H1 (cell line): ENCODE measurements around the gene ZNF618. TPM values are rescaled to one million over a fixed set of nuclear protein-coding genes. Genes with fewer than 3 reads are reported as not detected.

Experiments
- CTCF ChIA-PET: fragments of 300-600 bp; sonication (Branson Sonifier 250); formaldehyde crosslinking; loops from one replicate; lab custom pipeline; 2021; ENCODE audit not compliant: partially characterized antibody; lab: Charles Lee
- POLR2A ChIA-PET: fragments of 300-600 bp; sonication (Branson Sonifier 250); formaldehyde crosslinking; loops from one replicate; lab custom pipeline; 2021; ENCODE audit warnings: inconsistent platforms; ENCODE audit not compliant: partially characterized antibody; lab: Charles Lee
- DNase-seq, 2 experiments: peaks; one replicate each; pipeline versions ENCODE4 v3.0.0 to v3.0.0-alpha.2; 2010 to 2022; ENCODE audit warnings: low spot score in 2 of 2, low read depth in 1 of 2, mixed read lengths in 1 of 2
- FAIRE-seq: peaks from 2 replicates; lab custom pipeline; 2011; peaks lifted over from hg19 to GRCh38; lab: Jason Lieb, UNC
- H2AFZ ChIP-seq: 2 replicates; pipeline ENCODE4 v1.8.1; 2012; ENCODE audit warnings: low read length, inconsistent platforms
- H2AK5ac ChIP-seq: 2 replicates; pipeline ENCODE4 v1.6.1; 2013; ENCODE audit warnings: low read depth, low read length
- H2BK120ac ChIP-seq: replicated peaks from 2 replicates; pipeline ENCODE3; 2013; ENCODE audit warnings: low read depth, low read length, inconsistent platforms
- H2BK12ac ChIP-seq: 2 replicates; pipeline ENCODE4 v1.6.1; 2013; ENCODE audit warnings: low read depth, low read length
- H2BK15ac ChIP-seq: 2 replicates; pipeline ENCODE4 v1.6.1; 2013; ENCODE audit warnings: low read length
- H2BK20ac ChIP-seq: 2 replicates; pipeline ENCODE4 v1.6.1; 2013; ENCODE audit warnings: low read length
- H2BK5ac ChIP-seq: 2 replicates; pipeline ENCODE4 v1.6.1; 2013; ENCODE audit warnings: low read depth, low read length
- H3K14ac ChIP-seq: 2 replicates; pipeline ENCODE4 v1.6.1; 2013; ENCODE audit warnings: inconsistent platforms; ENCODE audit not compliant: insufficient read length
- H3K18ac ChIP-seq: 2 replicates; pipeline ENCODE4 v1.6.1; 2013; ENCODE audit warnings: low read length; ENCODE audit errors: extremely low read depth
- H3K23ac ChIP-seq: 2 replicates; pipeline ENCODE4 v1.6.1; 2013; ENCODE audit warnings: inconsistent platforms; ENCODE audit not compliant: insufficient read length
- H3K23me2 ChIP-seq: 2 replicates; pipeline ENCODE4 v1.6.1; 2013; ENCODE audit warnings: low read depth, low read length
- H3K27ac ChIP-seq: 2 replicates; pipeline ENCODE4 v1.6.1; 2011; ENCODE audit warnings: low read depth, low read length, inconsistent platforms
- H3K27me3 ChIP-seq, 4 experiments: replicated peaks in 1 of 4; 1 replicate in 1 of 4; 2 replicates in 3 of 4; pipeline versions ENCODE4 v1.6.1 to v1.8.1; 2011 to 2013; ENCODE audit warnings: low read length in 3 of 4, mild to moderate bottlenecking in 3 of 4, inconsistent platforms in 2 of 4, mixed read lengths in 2 of 4, moderate library complexity in 1 of 4; ENCODE audit not compliant: control insufficient read depth in 3 of 4, insufficient read depth in 3 of 4; ENCODE audit errors: extremely low read depth in 1 of 4
- H3K36me3 ChIP-seq, 4 experiments: 2 replicates each; pipeline versions ENCODE4 v1.6.1 to v1.8.1; 2011 to 2013; ENCODE audit warnings: mild to moderate bottlenecking in 4 of 4, low read length in 3 of 4, moderate library complexity in 2 of 4, control low read depth in 1 of 4, inconsistent platforms in 1 of 4; ENCODE audit not compliant: insufficient read depth in 4 of 4, control insufficient read depth in 2 of 4
- H3K4ac ChIP-seq: replicated peaks from 2 replicates; pipeline ENCODE3; 2013; ENCODE audit warnings: low read length, low read depth, mixed read lengths, inconsistent platforms; ENCODE audit not compliant: insufficient read length
- H3K4me1 ChIP-seq, 4 experiments: replicated peaks in 1 of 4; 1 replicate in 1 of 4; 2 replicates in 3 of 4; pipeline versions ENCODE4 v1.6.1 to v1.8.1; 2011 to 2013; ENCODE audit warnings: low read length in 3 of 4, inconsistent platforms in 2 of 4, mixed read lengths in 1 of 4; ENCODE audit not compliant: insufficient read depth in 4 of 4, control insufficient read depth in 3 of 4
- H3K4me2 ChIP-seq, 2 experiments: 2 replicates each; pipeline versions ENCODE4 v1.6.1 to v1.8.1; 2011 to 2013; ENCODE audit warnings: low read depth in 2 of 2, low read length in 2 of 2, control low read depth in 1 of 2, inconsistent platforms in 1 of 2, mild to moderate bottlenecking in 1 of 2; ENCODE audit not compliant: insufficient read depth in 1 of 2
- H3K4me3 ChIP-seq, 4 experiments: fragments of 200-600, 300-600 bp in 1 of 4; sonication (generic), shearing (Covaris generic), sonication (Bioruptor Twin) in 1 of 4; 2 replicates each; pipeline versions ENCODE4 v1.5.1 to v1.8.1; 2011 to 2016; ENCODE audit warnings: low read length in 4 of 4, low read depth in 3 of 4, control low read depth in 2 of 4, inconsistent platforms in 2 of 4, mild to moderate bottlenecking in 2 of 4, mixed read lengths in 1 of 4, moderate library complexity in 1 of 4; ENCODE audit not compliant: insufficient read depth in 2 of 4; ENCODE audit errors: extremely low read depth in 1 of 4
- H3K56ac ChIP-seq: replicated peaks from 2 replicates; pipeline ENCODE3; 2013; ENCODE audit warnings: low read depth, mild to moderate bottlenecking, mixed read lengths, low read length, inconsistent platforms; ENCODE audit not compliant: insufficient read length
- H3K79me1 ChIP-seq: 2 replicates; pipeline ENCODE4 v1.6.1; 2013; ENCODE audit warnings: low read depth, low read length, control low read depth
- H3K79me2 ChIP-seq, 2 experiments: 2 replicates each; pipeline versions ENCODE4 v1.6.1 to v1.8.1; 2012 to 2013; ENCODE audit warnings: low read length in 2 of 2, mild to moderate bottlenecking in 2 of 2, inconsistent platforms in 1 of 2; ENCODE audit not compliant: insufficient read depth in 2 of 2, control insufficient read depth in 1 of 2
- H3K9ac ChIP-seq, 4 experiments: replicated peaks in 1 of 4; 1 replicate in 1 of 4; 2 replicates in 3 of 4; pipeline versions ENCODE4 v1.6.1 to v1.8.1; 2011 to 2013; ENCODE audit warnings: low read depth in 3 of 4, low read length in 3 of 4, control low read depth in 2 of 4, mild to moderate bottlenecking in 2 of 4, moderate library complexity in 2 of 4, inconsistent platforms in 1 of 4; ENCODE audit errors: extremely low read depth in 1 of 4
- H3K9me3 ChIP-seq, 2 experiments: 2 replicates each; pipeline versions ENCODE4 v1.6.1 to v1.8.1; 2012 to 2013; ENCODE audit warnings: mild to moderate bottlenecking in 2 of 2, moderate library complexity in 2 of 2, control low read depth in 1 of 2, inconsistent platforms in 1 of 2, low read depth in 1 of 2, low read length in 1 of 2, mixed read lengths in 1 of 2; ENCODE audit not compliant: insufficient read depth in 2 of 2
- H4K20me1 ChIP-seq, 2 experiments: replicated peaks in 1 of 2; 2 replicates each; pipeline versions ENCODE3 to v1.8.1; 2011 to 2013; ENCODE audit warnings: inconsistent platforms in 2 of 2, low read length in 2 of 2, mild to moderate bottlenecking in 1 of 2; ENCODE audit not compliant: insufficient read depth in 2 of 2, control insufficient read depth in 1 of 2
- H4K5ac ChIP-seq: 2 replicates; pipeline ENCODE4 v1.6.1; 2013; ENCODE audit warnings: low read length, low read depth, mixed read lengths, inconsistent platforms; ENCODE audit not compliant: insufficient read length
- H4K8ac ChIP-seq: 2 replicates; pipeline ENCODE4 v1.8.0; 2013; ENCODE audit warnings: mild to moderate bottlenecking, moderate library complexity, low read length, inconsistent platforms; ENCODE audit not compliant: insufficient read depth; ENCODE audit errors: extremely low read depth
- H4K91ac ChIP-seq: replicated peaks from 2 replicates; pipeline ENCODE3; 2013; ENCODE audit warnings: low read length, mixed read lengths, inconsistent platforms; ENCODE audit not compliant: insufficient read length
- BACH1 ChIP-seq: IDR thresholded peaks from 2 replicates; pipeline ENCODE4 v1.6.1; 2012; ENCODE audit warnings: low read length, improper control_type of control experiment
- CTBP2 ChIP-seq: IDR thresholded peaks from 2 replicates; pipeline ENCODE4 v1.7.0; 2011; ENCODE audit warnings: borderline replicate concordance, mild to moderate bottlenecking, moderate library complexity, mixed read lengths, low read length; ENCODE audit not compliant: insufficient read depth, insufficient read length
- EP300 ChIP-seq, 2 experiments: IDR thresholded peaks; 1 replicate in 1 of 2; 2 replicates in 1 of 2; pipeline ENCODE4 v1.6.1; 2011 to 2012; ENCODE audit warnings: low read depth in 2 of 2, low read length in 2 of 2, mild to moderate bottlenecking in 2 of 2, borderline replicate concordance in 1 of 2, inconsistent platforms in 1 of 2, moderate library complexity in 1 of 2
- ZNF274 ChIP-seq: IDR thresholded peaks from 2 replicates; pipeline ENCODE4 v1.7.0; 2012; ENCODE audit warnings: low read length, borderline replicate concordance; ENCODE audit errors: extremely low read depth
- polyA plus RNA-seq, 7 experiments: library from polyadenylated mRNA; depleted of rRNA in 3 of 7; stranded (reverse) in 5 of 7; unstranded in 2 of 7; fragments of >200 nt in 5 of 7; fragments of 200-250 nt in 2 of 7; gene quantifications; 1 replicate in 5 of 7; 2 replicates in 1 of 7; 4 replicates in 1 of 7; pipeline versions ENCODE4 v1.2.1 to v1.2.3, GENCODE V29; 2011 to 2013; ENCODE audit warnings: missing spikeins in 2 of 7, mixed read lengths in 2 of 7
- total RNA-seq: library from RNA; stranded (reverse); fragmentation: NEBNext Ultra II Directional; extraction: Animal tissue kit (Norgen Biotek cat#: 25700); gene quantifications from 2 replicates; pipeline ENCODE4 v1.2.1, GENCODE V29; 2021

ZNF618 gene
- total and polyA plus RNA-seq, 2 of the 8 experiments (the other 6 are each of a cell fraction or from before 2014, with no cell fraction given): 9.6 to 28.5 TPM

- Histone ChIP-seq H3K4me3 (no peak overlapping the region), H2AK5ac (no peak overlapping the region), H3K56ac (no peak overlapping the region), H4K5ac (no peak overlapping the region), H3K4me2 (no peak overlapping the region), H2BK15ac (no peak overlapping the region), H3K4ac (no peak overlapping the region), H3K79me1 (peaks cover 2% of the 10 kb centered on the region; the same call in 1 of the 2 replicates), H3K79me2 (peaks cover 0 to 44% of the 10 kb centered on the region in 2 experiments; a peak in 2 of 4 replicates), H3K23ac (no peak overlapping the region), H2BK12ac (no peak overlapping the region), H3K9ac (no peak overlapping the region), H2BK5ac (no peak overlapping the region), H2BK120ac (no peak overlapping the region), H3K14ac (no peak overlapping the region), H3K9me3 (no peaks in the 10 kb centered on the region), H3K27ac (no peak overlapping the region), H3K18ac (no peak overlapping the region), H3K27me3 (no peaks in the 10 kb centered on the region), H3K4me1 (no peaks in the 10 kb centered on the region), H4K20me1 (peaks cover 0 to 2% of the 10 kb centered on the region in 2 experiments), H2AFZ (no peak overlapping the region), H3K23me2 (no peaks in the 10 kb centered on the region), H3K36me3 (no peaks in the 10 kb centered on the region), H4K8ac (no peak overlapping the region), H4K91ac (no peak overlapping the region), H2BK20ac (no peak overlapping the region)
- ChIA-PET CTCF (no interaction called here), POLR2A (no interaction called here)
- TF ChIP-seq CTBP2: no peak
- no peak for TF ChIP-seq EP300 (IDR thresholded peaks at IDR 0.05; ENCODE audit: borderline replicate concordance in 1 of 2, low read depth in 2 of 2, low read length in 2 of 2)
- TF ChIP-seq BACH1: no peak
- no peak for TF ChIP-seq ZNF274
- no peak for FAIRE-seq
- no peak for DNase-seq
Measured at GRCh38 chr9:113896713-113897112, 20.6 kb downstream of the ZNF618 start.
